Activated CD8-positive, alpha-beta memory T cell treated with anti-CD3 and anti-CD28 coated beads for 36 hours (primary cell): Measurements from ENCODE around the gene KRTAP5-1. TPM values are rescaled to one million over a fixed set of nuclear protein-coding genes. Genes with fewer than 3 reads are reported as not detected.

ENCODE experiments used
- CTCF ChIA-PET: fragments of 350-600 bp; sonication (Branson Sonifier 250); formaldehyde crosslinking; loops from one replicate; lab custom pipeline; 2021; ENCODE audit warnings: antibody characterized with exemption; lab: Charles Lee
- POLR2A ChIA-PET: fragments of 350-600 bp; sonication (Branson Sonifier 250); formaldehyde crosslinking; loops from one replicate; lab custom pipeline; 2021; ENCODE audit warnings: antibody characterized with exemption; lab: Charles Lee
- total RNA-seq, 2 experiments: library from RNA; stranded (reverse); gene quantifications; one replicate each; pipeline ENCODE4 v1.2.3, GENCODE V29; 2021

Gene KRTAP5-1
- total RNA-seq, 2 experiments from 2014 or later, result not detected

DNA sequence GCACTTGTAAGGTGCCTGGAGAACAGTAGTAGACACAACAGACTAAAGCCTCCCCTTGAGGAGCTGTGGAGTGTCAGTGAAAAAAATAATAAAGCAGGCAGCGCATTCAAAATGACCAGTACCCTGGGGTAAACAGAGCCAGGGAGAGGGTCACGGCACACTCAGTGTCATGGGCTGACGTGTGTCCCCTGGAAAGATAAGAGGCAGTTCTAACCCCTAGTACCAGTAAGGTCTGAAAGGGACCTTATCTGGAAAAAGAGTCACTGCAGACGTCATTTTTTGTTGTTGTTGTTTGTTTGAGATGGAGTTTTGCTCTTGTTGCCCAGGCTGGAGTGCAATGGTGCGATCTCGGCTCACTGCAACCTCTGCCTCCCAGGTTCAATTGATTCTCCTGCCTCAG lies 45.0 kb downstream of the KRTAP5-1 start:
- ChIA-PET POLR2A (no interaction called here), CTCF (no interaction called here)

DNA sequence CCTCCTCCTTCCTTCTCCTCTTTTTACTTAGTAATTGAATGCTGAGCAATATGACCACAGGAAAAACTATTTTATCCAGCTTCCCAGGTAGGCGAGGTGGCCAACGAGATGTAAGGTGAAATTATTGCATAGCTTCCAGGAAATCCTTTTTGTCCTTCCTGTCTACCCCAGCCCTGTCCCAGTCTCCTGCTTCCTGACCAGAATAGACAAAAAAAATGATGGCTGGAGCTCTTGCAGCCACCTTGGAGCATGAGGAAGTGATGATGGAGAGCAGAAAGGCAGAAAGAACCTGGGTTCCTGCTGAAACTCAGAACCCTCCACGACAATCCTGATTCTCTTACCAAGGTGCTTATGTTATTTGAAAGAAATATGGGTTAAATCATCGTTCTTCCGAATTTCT lies 46.9 kb downstream of the KRTAP5-1 start:
- ChIA-PET CTCF (interaction anchor here (1.4 to 2.9 kb wide), 2 partner anchors 9 to 37 kb away, joined by 4 to 12 read pairs; no protein-coding TSS in a partner anchor), POLR2A (no interaction called here)

DNA sequence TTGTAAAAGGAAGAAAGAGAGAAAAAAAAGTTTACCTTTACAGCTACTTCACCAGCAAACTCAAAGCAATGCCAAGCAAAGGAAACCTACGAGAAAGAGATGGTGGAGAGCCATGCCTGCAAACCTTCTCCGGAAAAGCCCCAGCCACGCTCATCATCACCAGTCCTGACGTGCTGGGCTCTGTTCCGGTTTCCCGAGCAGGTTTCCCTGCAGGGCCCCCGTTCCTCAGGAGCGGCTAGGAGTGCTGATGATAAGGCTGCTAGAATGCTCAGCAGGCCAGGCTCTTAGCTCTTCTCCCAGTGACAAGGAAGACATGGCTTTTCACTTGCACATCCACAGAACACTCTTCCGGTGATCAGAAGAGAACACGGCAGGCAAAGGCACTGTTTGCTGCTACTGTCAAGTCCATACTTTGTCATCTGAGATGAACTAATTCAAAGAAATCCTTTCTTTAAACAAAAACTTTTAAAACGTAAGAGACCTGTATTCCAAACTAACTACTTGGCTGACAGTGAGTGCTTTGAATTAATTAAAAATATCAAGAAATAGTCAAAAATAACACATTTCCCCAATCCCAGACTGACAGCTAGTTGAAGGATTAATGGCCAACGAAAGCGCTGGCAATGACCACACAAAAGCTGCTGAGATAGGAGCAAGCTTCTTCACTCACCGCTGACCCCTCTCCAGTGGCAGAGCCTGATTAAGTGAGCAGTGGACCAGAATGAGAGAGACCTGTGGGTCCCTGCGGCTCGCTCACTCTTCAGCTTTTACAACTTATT lies 48.8 kb downstream of the KRTAP5-1 start:
- POLR2A ChIA-PET, result no interaction called here

DNA sequence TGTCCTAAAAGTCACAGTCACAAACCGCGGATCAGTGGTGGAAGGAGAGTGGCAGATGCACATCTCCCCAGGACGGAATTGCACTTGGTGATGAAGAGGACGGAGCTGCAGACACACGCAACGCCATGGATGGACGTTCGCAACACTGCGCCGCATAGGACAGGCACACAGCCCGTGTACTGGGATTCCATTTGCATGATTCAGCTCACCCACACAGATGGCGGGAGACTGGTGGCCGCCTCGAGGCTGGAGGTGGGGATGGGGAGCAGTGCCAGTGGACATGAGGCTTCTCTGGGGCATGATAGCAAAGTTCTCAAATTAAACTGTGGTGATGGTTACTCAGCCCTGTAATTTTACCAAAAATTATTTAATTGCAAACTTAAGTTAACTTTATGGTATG lies 50.4 kb downstream of the KRTAP5-1 start:
- ChIA-PET CTCF (interaction anchor here (1.4 kb wide), 1 partner anchor 12 kb away, joined by 3 read pairs; no protein-coding TSS in a partner anchor), POLR2A (no interaction called here)

More for the DNA sequence above, 48.8 kb downstream of the KRTAP5-1 start:
- CTCF ChIA-PET, result interaction anchor here (1.1 to 2.9 kb wide), 2 partner anchors 14 to 38 kb away, joined by 5 to 12 read pairs; no protein-coding TSS in a partner anchor

Other genes with a start within 250 kb of the KRTAP5-1 start
- gene BRSK2, start 195.3 kb downstream of the KRTAP5-1 start, total RNA-seq, result 1 to 10 TPM in 1 of 2 experiments, under 1 TPM in 1; 0.71 to 1.3 TPM
- 10 to 100 TPM; 19.5 to 22.0 TPM for gene MOB2, start 98.5 kb downstream of the KRTAP5-1 start, total RNA-seq
- gene DUSP8, start 13.0 kb downstream of the KRTAP5-1 start, total RNA-seq, result 1 to 10 TPM; 1.7 to 2.0 TPM
- not detected for gene KRTAP5-2, start 13.0 kb upstream of the KRTAP5-1 start, total RNA-seq
- not detected for gene KRTAP5-3, start 23.2 kb upstream of the KRTAP5-1 start, total RNA-seq
- not detected for gene KRTAP5-4, start 36.9 kb upstream of the KRTAP5-1 start, total RNA-seq
- not detected for gene KRTAP5-5, start 44.5 kb upstream of the KRTAP5-1 start, total RNA-seq
- gene KRTAP5-6, start 111.9 kb upstream of the KRTAP5-1 start, total RNA-seq, result not detected
- gene IFITM10, start 165.3 kb upstream of the KRTAP5-1 start, total RNA-seq, result 1 to 10 TPM in 1 of 2 experiments, under 1 TPM in 1; 0.61 to 1.2 TPM
- 100 to 1,000 TPM; 104 TPM for gene CTSD, start 178.6 kb upstream of the KRTAP5-1 start, total RNA-seq
- gene SYT8, start 249.7 kb upstream of the KRTAP5-1 start, total RNA-seq, result not detected